Stimulated activated CD4-positive, alpha-beta T cell treated with anti-CD3 and anti-CD28 coated beads, TNF-alpha, amount 100 ng/mL, for 24 hours (primary cell): ENCODE data around the gene SP5.
"Not testable (repeated sequence)": the region's sequence is repeated elsewhere in the genome, so short reads cannot be mapped to it uniquely, and the experiment has no call there.

Experiments used
- DNase-seq, 3 experiments: peaks; one replicate each; pipeline ENCODE4 v3.0.0-alpha.2; 2020; ENCODE audit warnings: low read depth in 3 of 3

Gene SP5

GRCh38 chr2:170715062-170715931, at the start of gene SP5:
Gene SP5 (plus strand): TSS chr2:170715337. CDS start chr2:170715513, 176 bp downstream.
- DNase-seq: no peak

- DNase-seq: no peak
These were observed 49.4 kb upstream of the SP5 start for GRCh38 chr2:170665743-170666142.

- DNase-seq: no peak
These were observed 45.2 kb upstream of the SP5 start for GRCh38 chr2:170669909-170670308.

GRCh38 chr2:170670651-170671050, 44.5 kb upstream of the SP5 start:
- DNase-seq: no peak

- no peak for DNase-seq
These were observed 44.1 kb upstream of the SP5 start for GRCh38 chr2:170671079-170671478.

GRCh38 chr2:170674282-170674681, 40.9 kb upstream of the SP5 start:
- DNase-seq: not testable (repeated sequence)

GRCh38 chr2:170675701-170676100, 39.4 kb upstream of the SP5 start:
- DNase-seq: no peak

- no peak for DNase-seq
These were observed 35.5 kb upstream of the SP5 start for GRCh38 chr2:170679607-170680079.

- DNase-seq: no peak
These were observed 34.8 kb upstream of the SP5 start for GRCh38 chr2:170680172-170680941.

- no peak for DNase-seq
These were observed 33.8 kb upstream of the SP5 start for GRCh38 chr2:170681311-170681710.

- DNase-seq: no peak
These were observed 29.5 kb upstream of the SP5 start for GRCh38 chr2:170685591-170685990.

- DNase-seq: no peak
These were observed 25.7 kb upstream of the SP5 start for GRCh38 chr2:170689481-170689880.

GRCh38 chr2:170690640-170691039, 24.5 kb upstream of the SP5 start:
- no peak for DNase-seq

- no peak for DNase-seq
These were observed 20.8 kb upstream of the SP5 start for GRCh38 chr2:170694316-170694715.

GRCh38 chr2:170695521-170696410, 19.4 kb upstream of the SP5 start:
- DNase-seq: no peak

- DNase-seq: no peak
These were observed 18.2 kb upstream of the SP5 start for GRCh38 chr2:170696948-170697347.

GRCh38 chr2:170701011-170701410, 14.1 kb upstream of the SP5 start:
- DNase-seq: no peak

- DNase-seq: no peak
These were observed 11.2 kb upstream of the SP5 start for GRCh38 chr2:170703776-170704476.

- DNase-seq: no peak
These were observed 7.0 kb upstream of the SP5 start for GRCh38 chr2:170707821-170708795.

- no peak for DNase-seq
These were observed 4.5 kb upstream of the SP5 start for GRCh38 chr2:170710609-170710979.
